Measurements from ENCODE around the gene CACNA2D2.

Gene CACNA2D2

DNA sequence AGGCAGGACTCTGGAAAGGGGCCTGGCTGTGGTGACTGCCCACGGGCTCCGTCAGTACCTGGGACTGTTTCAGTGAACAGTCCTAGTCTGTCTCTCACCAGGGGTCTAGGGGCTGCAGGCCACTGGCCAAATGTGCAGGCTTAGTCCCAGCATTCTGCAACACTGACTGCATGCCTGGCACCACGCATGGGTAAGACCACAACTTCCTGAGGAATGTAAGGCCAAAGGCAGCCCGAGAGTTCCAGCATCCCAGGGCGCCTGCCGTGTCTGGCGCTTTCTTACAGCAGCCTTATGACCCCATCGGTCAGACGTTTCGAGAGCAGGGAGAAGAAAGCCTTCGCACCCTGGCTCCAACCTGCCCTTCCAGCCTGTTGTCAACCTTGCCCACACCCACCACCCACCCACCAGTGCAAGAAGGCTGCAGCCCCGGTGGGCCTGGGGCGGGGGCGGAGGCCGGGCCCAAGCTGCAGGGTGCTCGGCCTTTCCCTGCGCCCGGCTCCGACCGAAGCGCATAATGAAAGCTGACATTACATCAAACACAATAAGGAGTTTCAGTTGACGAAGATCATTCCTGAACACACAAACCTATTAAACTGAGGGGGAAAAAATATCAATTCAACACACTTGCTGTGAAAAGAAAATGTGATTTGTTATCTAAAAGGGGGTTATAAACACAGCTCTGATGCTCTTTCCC, 114.6 kb downstream of the CACNA2D2 start:
- no peak for DNase-seq

DNA sequence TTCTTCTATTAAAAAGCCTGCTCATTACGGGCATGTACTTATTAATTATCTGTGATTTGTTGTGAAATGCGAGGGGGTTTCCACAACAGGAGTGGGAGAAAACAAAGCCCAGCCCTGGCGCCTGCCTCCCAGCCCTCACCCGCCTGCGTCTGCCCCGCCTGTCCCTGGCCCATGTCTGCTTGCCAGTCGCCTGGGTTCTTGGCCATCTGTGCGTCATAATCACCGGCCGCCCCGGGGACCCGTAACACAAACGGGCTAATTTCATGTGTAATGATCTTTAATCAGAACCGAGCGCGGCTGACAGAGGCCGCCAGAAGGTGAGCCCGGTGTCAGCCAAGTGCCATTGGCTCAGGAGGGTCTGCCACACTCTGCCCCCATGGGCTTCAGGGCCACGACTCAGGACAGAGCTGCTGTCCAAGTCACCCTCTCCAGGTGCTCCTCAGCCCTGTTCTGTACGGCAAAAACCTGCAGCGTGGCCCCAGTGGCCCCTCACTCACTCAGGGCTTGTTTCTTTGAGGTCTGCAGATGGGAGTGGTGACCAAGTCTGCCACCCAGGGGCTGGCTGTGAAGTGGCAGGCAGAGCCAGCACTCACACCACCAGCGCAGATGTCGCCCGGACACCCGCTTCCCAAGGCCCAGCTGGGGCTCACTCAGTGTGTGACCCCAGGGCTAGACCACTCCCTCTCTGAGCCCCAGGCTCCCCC, 115.3 kb downstream of the CACNA2D2 start:
- DNase-seq, result no peak

GRCh38 chr3:50385754-50386153, 117.7 kb downstream of the CACNA2D2 start:
- no peak for DNase-seq

DNA sequence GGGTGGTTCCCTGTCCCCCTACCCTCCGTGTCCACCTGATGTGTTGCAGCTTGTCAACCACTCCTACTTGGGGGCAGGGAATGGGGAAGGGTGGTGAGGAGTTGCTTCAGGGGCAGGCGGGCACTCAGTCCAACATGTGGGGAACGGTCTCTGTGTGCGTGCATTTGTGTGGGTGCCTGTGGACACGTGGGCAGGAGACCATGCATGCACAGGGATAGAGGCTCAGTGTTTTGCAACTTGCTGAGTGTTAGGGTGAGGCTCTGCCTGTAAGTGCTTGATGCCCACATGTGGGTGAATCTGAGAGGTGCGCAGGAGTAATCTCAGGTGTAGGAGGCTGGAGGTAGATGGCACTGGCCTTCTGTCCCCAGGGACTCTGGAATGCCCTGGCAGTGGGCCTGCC, 119.7 kb downstream of the CACNA2D2 start:
- no peak for DNase-seq

- DNase-seq, result no peak
These were observed 120.7 kb downstream of the CACNA2D2 start for GRCh38 chr3:50382722-50383121.

DNA sequence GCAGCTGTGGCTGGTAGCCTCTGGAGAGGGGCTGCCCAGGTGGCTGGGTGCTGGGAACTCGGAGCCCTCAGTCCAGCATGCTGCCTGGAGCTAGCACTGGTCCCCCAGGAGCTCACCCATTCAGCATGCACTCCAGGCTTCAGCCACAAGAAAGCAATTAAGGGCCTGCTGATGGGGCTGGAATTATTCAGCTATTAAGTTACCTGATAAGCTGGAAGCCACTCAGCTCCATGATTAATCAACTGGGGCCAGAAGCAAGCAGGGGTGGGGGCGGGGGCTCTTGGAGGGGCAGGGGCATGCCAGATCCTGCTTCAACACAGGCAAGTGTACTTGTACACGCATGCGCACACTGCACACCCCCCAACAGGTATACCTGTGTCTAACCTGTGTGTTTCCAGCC, 122.1 kb downstream of the CACNA2D2 start:
- DNase-seq, result no peak

DNA sequence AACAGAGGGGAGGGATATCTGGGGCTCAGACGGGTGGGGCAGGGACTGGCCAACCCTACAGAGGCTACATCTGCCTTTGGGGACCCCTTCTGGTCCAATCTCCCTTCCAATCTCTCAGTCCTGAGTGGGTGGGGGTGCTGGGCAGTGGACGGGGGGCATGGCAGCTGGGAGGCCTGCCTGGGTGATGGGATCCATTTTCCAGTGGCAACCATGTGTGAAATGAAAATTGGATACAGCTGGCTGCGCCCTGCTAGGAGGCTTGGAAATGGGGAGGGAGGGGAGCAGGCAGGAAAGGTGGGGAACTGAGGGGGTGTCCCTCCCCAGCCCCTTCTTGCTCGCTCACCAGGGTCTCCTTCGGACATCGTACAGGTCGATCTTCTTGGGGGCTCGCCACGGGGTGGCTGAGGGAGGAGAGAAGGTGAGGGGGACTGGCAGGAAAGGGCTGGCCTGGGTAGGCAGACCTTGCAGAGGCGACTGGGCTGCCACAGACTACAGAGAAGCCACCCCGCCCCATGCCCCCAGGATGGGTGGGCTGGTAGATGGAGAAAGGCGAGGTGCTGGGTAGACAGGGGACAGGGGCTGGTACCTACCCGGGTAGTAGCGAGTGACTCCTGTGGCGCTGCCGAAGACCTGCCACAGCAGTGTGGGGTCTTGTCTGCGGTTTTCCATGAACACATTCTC, 122.9 kb downstream of the CACNA2D2 start:
- no peak for DNase-seq

DNA sequence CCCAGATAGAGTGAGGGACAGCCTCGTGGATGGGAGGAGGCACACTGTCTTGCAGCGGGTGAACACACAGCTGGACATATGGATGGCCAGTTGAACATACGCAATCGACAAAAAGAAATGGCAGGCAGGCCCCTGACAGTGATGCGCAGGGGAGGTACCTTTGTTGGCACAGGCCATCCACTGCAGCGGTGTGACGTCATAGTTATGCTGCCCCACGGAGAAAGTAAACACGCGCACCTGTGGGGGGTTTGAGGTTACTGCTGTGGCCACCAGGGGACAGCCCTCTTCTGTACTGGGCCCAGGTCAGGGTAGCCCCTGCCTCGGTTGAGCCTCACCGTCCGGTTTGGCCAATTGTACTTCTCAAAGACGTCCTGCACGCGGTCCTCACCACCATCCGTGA, 124.7 kb downstream of the CACNA2D2 start:
- DNase-seq, result no peak

DNA sequence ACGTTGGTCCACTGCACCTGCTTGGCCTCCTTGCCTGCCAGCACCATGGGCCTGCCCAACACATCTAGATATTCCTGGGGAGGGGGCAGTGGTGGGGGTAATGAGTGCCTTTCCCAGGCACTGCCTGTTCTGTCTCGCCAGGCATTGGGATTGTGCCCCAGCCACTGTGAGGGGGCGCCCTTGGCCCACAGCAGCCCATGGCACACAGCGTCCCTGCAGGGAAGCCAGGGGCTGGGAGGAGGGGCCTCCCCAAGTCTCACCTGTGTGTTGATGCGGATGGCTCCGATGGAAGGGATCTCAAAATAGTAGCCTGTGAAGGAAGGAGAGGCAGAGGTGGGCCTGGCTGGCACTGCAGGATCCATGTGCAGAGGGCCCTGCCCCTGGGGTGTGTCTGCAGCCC, 125.4 kb downstream of the CACNA2D2 start:
- DNase-seq, result no peak

DNA sequence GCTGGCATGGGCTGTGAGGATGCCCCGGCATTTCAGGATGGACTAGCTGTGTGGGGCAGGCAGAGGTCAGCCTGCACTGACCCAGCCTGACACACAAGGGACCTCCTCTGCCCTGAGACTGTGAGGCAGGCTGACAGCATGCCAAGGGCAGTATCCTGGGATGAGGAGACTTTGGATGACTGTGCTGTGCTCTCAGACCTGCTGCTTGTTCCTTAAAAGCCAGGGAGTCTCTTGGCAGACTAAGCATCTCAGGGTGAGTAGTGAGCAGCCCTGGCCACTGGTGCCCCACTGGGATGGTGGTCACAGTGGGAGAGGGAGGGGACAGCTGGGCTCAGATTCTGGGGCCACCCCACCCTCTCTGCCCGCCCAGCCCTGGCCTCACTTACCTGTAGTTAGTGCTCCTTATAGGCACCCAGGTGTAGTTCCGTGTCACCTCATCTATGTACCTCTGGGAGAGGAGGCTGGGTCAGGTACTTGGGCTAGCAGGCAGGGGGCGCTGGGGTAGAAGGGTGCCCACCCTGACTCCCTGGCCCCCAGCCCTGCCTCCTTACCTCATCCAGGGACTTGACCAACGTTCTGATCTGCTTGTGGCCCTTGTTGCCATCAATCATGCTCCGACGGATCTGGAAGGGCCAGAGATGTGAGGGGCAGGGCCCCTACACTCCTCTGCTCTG, 128.0 kb downstream of the CACNA2D2 start:
- DNase-seq, result no peak

DNA sequence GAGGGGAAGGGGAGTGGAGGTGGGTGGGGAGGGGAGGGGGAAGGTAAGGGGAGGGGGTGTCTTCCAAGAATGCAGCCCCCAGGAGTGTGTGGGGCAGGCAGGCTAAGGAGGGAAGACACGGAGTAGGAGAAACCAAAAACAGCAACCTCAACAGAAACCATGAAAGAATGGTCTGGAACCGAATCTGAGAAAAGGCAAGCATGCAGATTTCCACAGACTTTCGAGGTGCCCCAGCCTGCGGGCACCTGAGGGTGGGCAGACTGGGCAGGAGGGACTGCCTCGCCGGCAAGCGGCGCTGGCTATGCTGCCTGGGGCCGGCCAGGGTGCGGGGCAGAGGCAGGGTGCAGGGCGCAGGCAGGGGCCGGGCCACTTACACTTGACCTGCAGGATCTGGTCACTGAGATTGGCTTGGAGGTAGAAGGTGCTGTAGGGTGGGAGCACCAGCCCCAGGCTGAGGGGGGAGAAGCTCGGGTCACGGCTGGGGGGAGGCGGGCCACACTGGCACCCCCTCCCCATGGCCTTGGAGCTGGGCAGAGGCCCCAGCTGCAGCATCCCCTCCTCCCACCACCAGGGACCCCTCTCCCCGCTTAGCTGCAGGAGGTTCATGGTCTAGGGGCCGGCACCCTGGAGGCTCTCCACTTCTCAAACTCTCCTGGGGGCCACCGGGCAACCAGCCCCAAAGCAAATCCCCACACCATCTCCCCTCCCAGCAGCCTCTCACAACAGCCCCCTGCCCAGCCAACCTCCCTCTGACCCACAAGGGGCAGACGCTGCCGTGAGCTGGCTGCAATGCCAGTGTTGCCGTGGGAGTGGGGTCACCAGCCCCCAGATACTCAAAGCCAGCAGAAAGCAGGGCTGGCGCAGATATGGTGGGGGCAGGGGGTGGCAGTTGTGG, 128.8 kb downstream of the CACNA2D2 start:
- DNase-seq, result no peak

GRCh38 chr3:50373146-50374051, 130.0 kb downstream of the CACNA2D2 start:
- no peak for DNase-seq

DNA sequence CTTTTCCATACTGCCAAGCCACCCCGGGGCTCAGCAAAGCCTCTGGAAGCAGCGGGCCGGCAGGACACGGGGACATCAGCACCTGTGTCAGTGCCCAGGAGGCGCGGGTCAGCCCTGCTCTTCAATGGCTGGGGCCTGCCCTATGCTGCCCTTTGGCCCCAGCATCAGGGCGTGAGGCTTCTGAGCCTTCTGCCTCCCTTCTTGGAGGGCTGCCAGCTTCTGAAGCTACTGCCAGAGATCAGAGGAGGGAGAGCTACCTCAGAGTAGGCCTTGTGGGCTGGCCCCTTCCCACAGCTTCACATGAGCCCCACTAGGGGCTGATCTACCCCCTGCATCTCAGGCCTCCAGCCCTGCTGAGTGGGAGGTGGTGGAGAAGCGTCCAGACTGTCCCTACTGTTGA, 131.1 kb downstream of the CACNA2D2 start:
- DNase-seq, result no peak

DNA sequence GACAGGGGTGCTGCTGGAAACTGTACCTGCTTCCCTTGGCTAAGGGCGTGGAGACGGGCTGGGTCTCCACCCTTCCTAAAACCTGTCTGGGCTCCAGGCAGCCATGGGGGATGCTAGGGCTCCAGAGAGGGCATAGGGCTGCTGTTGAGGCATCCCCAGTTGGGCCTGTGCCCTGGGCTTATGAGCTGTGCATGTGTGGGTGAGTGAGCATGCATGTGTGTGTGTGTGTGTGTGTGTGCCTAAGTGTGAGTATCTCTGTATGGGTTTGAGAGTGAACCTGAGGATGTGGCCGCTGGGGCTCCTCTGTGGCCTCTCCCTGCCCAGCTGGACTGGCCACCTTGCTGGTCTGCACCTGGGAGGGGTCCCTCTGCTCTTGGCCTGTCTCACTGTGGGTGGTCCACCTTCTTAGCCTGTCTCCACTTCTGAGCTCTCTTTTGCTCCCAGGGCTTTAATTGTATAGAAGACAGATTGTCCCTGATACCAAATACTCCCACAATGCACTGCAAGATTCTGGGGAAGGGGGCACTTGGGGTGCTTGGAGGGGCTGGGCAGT, 132.2 kb downstream of the CACNA2D2 start:
- DNase-seq, result no peak

DNA sequence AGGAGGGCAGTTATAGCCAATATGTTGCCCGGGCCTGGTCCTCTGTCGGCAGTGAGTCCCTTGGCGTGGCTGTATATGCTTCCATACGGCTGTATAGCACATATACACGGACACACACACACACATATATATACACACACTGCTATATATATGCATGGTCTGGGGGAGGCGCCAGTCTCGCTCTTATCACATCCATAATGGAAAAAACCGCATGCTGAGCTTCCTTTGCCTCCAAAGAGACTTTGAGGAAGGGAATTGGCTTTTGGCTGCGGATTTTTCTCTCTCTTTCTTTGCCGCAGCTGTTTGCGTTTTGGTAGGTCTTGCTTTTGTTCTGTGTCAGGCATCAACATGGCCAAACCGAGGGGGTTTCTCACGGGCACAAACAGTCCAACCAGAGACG, 132.8 kb downstream of the CACNA2D2 start:
- DNase-seq, result no peak

- no peak for DNase-seq
These were observed 134.3 kb downstream of the CACNA2D2 start for GRCh38 chr3:50369012-50369670.

DNA sequence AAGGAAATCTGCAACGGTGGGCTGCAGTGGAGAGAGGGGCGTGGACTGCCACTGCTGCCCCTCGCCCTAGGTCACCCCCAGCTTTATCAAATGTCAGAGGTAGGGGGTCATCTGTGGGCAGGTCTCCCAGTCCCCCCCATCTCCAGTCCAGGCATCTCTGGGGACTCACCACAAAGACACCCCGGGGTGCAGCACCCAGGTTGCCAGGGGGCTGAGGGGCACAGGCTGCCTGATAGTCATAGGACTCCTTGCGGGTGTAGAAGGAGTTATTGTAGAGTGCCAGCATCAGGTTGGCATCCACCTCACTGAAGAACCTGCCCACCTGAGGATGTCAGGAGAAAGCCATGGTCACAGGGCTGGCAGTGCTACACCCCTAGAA, 137.6 kb downstream of the CACNA2D2 start:
- DNase-seq, result no peak

DNA sequence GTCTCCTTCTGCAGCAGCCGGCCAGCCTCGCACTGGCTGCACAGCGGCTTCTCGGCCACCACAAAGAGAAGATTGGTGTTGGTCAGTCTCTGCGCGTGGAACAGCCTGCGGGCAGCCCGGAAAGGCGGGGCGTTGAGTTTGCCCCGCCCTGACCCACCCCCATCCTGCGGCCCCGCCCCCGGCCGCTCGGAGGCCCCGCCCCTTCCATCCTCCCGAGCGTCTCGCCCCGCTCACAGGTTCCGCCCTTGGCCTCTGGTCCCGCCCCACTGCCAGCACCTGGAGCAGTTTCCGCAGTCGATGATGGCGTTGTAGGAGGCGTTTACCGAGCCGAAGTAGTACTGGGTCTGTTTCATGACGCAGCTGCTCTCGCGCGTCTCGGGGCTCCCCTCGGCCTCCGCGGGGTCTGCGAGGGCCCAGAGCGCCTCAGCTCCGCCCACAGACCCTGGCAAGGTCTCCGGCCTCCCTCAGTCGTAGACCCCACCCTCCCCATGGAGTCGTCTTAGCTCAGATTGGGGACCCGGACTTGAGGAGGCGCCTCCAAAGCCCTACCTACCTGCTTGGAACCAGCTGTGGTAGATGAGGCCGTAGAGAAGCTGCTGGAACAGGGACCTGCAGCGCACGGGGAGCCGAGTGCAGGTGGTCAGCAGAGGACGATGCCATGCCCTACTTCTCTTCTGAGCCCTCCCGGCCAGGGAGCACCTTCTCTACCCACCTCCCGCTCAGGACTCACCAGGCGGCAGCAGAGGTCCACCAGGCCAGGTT, 138.2 kb downstream of the CACNA2D2 start:
- peak; percentile 65 for DNase-seq

- no peak for DNase-seq
These were observed 138.8 kb downstream of the CACNA2D2 start for GRCh38 chr3:50364573-50365079.

DNA sequence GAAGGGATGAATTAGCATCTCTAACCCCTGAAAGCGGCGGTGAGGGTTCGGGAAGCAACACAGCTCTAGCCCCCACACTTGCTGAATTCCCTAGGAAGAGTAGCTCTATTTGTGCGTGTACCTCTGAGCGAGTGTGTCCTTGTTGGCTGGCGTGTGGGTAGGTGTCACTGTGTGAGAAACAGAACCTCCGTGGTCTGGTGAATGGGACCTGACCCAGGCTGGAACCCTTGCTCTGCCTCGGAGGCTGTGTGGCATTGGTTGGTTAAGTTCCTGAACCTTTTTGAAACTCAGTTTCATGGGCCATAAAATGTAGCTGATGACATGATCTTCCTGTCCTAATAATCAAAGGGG, 143.7 kb downstream of the CACNA2D2 start:
- no peak for DNase-seq

Measured in NCI-H2029 (cell line).